Right atrium auricular region (tissue), 2 donors: ENCODE data around the gene CSF1. TPM values are rescaled to one million over a fixed set of nuclear protein-coding genes. Genes with fewer than 3 reads are reported as not detected.
A peak's percentile ranks its signal among the peaks of the same experiment; 100 is the strongest.

Experiments used
- DNase-seq: peaks from one replicate; pipeline ENCODE4 v3.0.0-alpha.2; 2019; ENCODE audit warnings: low spot score
- H3K27ac ChIP-seq, 2 donors: fragments of 200-600 bp; sonication (generic); 1 replicate in 1 of 2; 2 replicates in 1 of 2; pipeline ENCODE4 v1.5.1; 2016 to 2019
- H3K27me3 ChIP-seq, 2 donors: fragments of 200-600 bp; sonication (generic); one replicate each; pipeline versions ENCODE4 v1.5.1 to v1.6.0; 2017 to 2019
- H3K36me3 ChIP-seq: fragments of 200-600 bp; sonication (generic); one replicate; pipeline ENCODE4 v1.5.1; 2016
- H3K4me1 ChIP-seq, 2 donors: fragments of 200-600 bp; sonication (generic); one replicate each; pipeline versions ENCODE4 v1.5.1 to v1.6.0; 2017 to 2019
- H3K4me3 ChIP-seq, 2 donors: fragments of 200-600 bp; sonication (generic); 1 replicate in 1 of 2; 2 replicates in 1 of 2; pipeline ENCODE4 v1.5.1; 2017 to 2019; ENCODE audit warnings: mild to moderate bottlenecking in 1 of 2, moderate library complexity in 1 of 2
- H3K9me3 ChIP-seq, 2 donors: fragments of 200-600 bp; sonication (generic); one replicate each; pipeline ENCODE4 v1.5.1; 2019
- total RNA-seq, 2 donors: library from RNA; depleted of rRNA; stranded (reverse); fragments of >200 nt; gene quantifications; one replicate each; pipeline ENCODE4 v1.1.0, GENCODE V29; 2016
- TF ChIP-seq, protein P1 (sequence below), 2 donors: fragments of 200-600 bp; sonication (generic); IDR thresholded peaks; one replicate each; pipeline ENCODE4 v1.5.1; 2019; ENCODE audit warnings: antibody characterized with exemption in 2 of 2

Gene CSF1
- total RNA-seq, 2 donors from 2014 or later, result 31.4 to 48.4 TPM

DNA sequence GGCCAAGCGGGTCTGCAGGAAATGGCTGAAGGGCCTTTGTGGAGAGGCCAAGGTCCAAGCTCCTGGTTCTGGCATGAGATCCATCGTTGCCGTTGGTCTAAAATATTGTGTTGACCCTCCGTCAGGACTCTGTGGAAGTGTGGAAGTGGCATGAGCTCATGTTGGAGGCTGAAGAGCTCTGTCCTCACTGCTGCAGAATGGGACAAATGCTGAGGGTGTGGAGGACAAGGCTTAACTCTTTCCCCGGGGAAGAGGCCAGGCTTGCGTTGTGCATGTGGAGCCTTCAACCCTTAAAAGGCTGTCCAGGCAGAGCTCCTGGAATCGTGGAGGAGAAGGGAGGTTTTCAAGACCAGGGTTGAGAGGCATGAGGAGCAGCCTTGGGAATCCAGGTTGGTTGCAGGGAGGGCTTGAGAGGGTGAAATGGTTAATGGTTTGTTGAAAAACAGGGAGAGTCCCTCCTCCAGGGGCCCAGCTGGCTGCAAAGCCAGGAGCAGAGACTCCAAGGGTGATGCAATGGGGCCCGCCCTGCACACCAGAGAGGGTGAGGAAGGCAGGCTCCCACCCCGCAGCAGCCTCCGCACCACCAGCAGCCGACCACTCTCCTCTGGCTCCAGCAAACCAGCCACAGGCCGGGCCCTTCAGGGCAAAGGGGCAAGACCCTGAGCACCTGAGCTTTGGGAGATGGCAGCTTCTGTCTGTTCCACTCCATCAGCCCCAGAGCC, 67.2 kb downstream of the CSF1 start:
- TF ChIP-seq, protein P1, sequence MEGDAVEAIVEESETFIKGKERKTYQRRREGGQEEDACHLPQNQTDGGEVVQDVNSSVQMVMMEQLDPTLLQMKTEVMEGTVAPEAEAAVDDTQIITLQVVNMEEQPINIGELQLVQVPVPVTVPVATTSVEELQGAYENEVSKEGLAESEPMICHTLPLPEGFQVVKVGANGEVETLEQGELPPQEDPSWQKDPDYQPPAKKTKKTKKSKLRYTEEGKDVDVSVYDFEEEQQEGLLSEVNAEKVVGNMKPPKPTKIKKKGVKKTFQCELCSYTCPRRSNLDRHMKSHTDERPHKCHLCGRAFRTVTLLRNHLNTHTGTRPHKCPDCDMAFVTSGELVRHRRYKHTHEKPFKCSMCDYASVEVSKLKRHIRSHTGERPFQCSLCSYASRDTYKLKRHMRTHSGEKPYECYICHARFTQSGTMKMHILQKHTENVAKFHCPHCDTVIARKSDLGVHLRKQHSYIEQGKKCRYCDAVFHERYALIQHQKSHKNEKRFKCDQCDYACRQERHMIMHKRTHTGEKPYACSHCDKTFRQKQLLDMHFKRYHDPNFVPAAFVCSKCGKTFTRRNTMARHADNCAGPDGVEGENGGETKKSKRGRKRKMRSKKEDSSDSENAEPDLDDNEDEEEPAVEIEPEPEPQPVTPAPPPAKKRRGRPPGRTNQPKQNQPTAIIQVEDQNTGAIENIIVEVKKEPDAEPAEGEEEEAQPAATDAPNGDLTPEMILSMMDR (IDR thresholded peaks at IDR 0.05), result no peak
- H3K4me1 ChIP-seq, result peaks cover 0 to 27% of the 10 kb centered on the region in 2 donors
- no peaks in the 10 kb centered on the region for H3K9me3 ChIP-seq
- no peak overlapping the region for H3K4me3 ChIP-seq
- peak overlapping the region; percentile 64 to 71 for H3K27ac ChIP-seq
- no peaks in the 10 kb centered on the region for H3K27me3 ChIP-seq
- H3K36me3 ChIP-seq, result no peaks in the 10 kb centered on the region
- DNase-seq, result peak; percentile 79

DNA sequence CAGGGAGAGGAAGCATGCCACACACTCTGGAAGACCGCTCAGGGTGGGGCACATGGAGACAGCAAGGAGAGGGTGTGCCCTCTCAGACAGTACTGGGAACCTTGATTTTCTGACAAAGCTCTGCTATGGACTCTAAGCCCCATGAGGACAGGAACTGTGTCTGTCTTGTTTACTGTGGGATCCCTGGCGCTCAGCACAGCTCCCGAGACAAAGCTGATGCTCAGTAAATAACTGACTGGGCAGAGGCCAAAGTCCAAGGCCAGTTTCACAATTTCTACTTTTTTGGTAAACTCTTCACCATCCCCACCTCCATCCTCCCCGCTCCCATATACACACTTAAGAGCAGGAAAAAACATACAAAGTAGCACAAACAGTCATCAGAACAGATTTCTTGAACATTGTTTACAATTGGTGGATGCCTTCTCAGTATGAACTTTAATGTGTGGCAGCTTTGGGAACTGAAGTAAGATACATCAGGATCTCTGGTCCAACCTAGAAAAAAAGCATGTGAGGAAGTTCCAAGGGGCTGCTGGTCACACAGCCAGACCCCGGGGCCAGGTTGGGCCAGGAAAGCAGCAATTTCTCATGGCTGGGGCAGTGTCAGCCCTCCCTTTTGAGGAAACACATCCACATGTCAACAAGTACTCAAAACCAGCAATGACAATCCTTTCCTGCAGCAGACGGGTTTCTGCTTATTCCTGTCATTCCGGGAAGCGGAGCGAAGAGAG, 68.3 kb downstream of the CSF1 start:
- H3K4me1 ChIP-seq, result peaks cover 0 to 37% of the 10 kb centered on the region in 2 donors
- H3K9me3 ChIP-seq, result no peaks in the 10 kb centered on the region
- no peaks in the 10 kb centered on the region for H3K36me3 ChIP-seq
- peak overlapping the region; percentile 64 to 71 for H3K27ac ChIP-seq
- H3K4me3 ChIP-seq, result no peak overlapping the region
- H3K27me3 ChIP-seq, result no peaks in the 10 kb centered on the region
- TF ChIP-seq, protein P1 (IDR thresholded peaks at IDR 0.05), result no peak
- no peak for DNase-seq

DNA sequence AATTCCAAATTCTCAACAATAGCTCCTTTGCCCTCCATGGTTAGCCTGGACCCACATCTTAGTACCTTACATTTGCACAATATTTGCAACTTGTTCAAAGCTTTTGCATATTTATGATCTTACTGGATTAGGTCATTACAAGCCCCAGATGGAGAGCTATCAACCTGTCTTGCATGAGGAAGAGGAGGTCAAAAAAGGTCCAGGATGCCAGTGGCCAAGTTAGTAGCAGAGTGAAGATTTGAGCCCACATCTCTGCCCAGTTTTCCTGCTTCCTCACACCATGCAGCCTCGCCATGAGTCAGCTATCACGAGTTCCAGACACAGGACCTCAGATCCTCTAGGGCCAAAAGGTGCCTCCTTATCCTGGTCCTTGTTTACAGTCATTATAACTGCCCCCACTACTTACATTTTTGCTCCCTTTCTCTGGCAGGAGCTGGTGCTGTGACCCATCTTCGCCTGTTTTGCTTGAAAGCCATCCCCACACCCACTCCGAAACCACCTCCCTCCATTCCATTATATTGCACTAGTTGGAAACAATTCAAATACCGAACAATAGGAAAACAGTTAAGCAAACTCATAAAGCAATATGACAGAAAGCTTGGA, 68.9 kb downstream of the CSF1 start:
- TF ChIP-seq, protein P1 (IDR thresholded peaks at IDR 0.05), result no peak
- Histone ChIP-seq H3K4me1 (peaks cover 0 to 42% of the 10 kb centered on the region in 2 donors), H3K9me3 (no peaks in the 10 kb centered on the region), H3K36me3 (no peaks in the 10 kb centered on the region), H3K4me3 (no peak overlapping the region), H3K27ac (peak overlapping the region; percentile 64 to 71), H3K27me3 (no peaks in the 10 kb centered on the region)
- DNase-seq, result no peak

Other genes with a start within 250 kb of the CSF1 start
- gene GSTM2, start 242.8 kb upstream of the CSF1 start, total RNA-seq, result 10 to 100 TPM; 31.7 to 53.8 TPM
- 10 to 100 TPM in 1 of 2 donors, not detected in 1; 21.6 TPM for gene GSTM1, start 223.0 kb upstream of the CSF1 start, total RNA-seq
- gene GSTM5, start 198.6 kb upstream of the CSF1 start, total RNA-seq, result 1 to 10 TPM; 2.8 to 3.6 TPM
- 100 to 1,000 TPM; 121 to 197 TPM for gene GSTM3, start 169.8 kb upstream of the CSF1 start, total RNA-seq
- gene EPS8L3, start 146.9 kb upstream of the CSF1 start, total RNA-seq, result under 1 TPM in 1 of 2 donors, not detected in 1; 0.19 TPM
- 10 to 100 TPM; 28.7 to 36.9 TPM for gene AHCYL1, start 73.9 kb downstream of the CSF1 start, total RNA-seq
- 10 to 100 TPM; 14.6 to 19.1 TPM for gene STRIP1, start 123.8 kb downstream of the CSF1 start, total RNA-seq
- gene ALX3, start 159.8 kb downstream of the CSF1 start, total RNA-seq, result not detected
- not detected for gene UBL4B, start 201.6 kb downstream of the CSF1 start, total RNA-seq
- gene SLC6A17, start 239.6 kb downstream of the CSF1 start, total RNA-seq, result not detected